AG04449 (cell line): ENCODE measurements around the gene RETREG1.
"Not testable (repeated sequence)": the region's sequence is repeated elsewhere in the genome, so short reads cannot be mapped to it uniquely, and the experiment has no call there.

Experiments
- CTCF ChIA-PET: fragments of 350-600 bp; formaldehyde crosslinking; extraction: SDS; loops from one replicate; lab custom pipeline; 2021; ENCODE audit warnings: antibody characterized with exemption; lab: Yijun Ruan, JAX
- POLR2A ChIA-PET: fragments of 400-600, 350-600 bp; formaldehyde crosslinking; extraction: SDS; loops from one replicate; lab custom pipeline; 2020; ENCODE audit warnings: antibody characterized with exemption, inconsistent platforms; lab: Yijun Ruan, JAX
- DNase-seq: peaks from one replicate; pipeline ENCODE4 v3.0.0-alpha.2; 2010; ENCODE audit warnings: low read depth, low spot score
- H3K4me3 ChIP-seq: 2 replicates; pipeline ENCODE4 v1.5.1; 2011; ENCODE audit warnings: low read depth, mild to moderate bottlenecking, control low read depth, low read length
- TF ChIP-seq, protein P1 (sequence below): IDR thresholded peaks from one replicate; pipeline ENCODE4 v1.5.1; 2011; ENCODE audit warnings: mild to moderate bottlenecking, moderate library complexity, low read length, control low read depth, inconsistent platforms; ENCODE audit not compliant: insufficient read depth; ENCODE audit errors: missing control alignments

Gene RETREG1

DNA sequence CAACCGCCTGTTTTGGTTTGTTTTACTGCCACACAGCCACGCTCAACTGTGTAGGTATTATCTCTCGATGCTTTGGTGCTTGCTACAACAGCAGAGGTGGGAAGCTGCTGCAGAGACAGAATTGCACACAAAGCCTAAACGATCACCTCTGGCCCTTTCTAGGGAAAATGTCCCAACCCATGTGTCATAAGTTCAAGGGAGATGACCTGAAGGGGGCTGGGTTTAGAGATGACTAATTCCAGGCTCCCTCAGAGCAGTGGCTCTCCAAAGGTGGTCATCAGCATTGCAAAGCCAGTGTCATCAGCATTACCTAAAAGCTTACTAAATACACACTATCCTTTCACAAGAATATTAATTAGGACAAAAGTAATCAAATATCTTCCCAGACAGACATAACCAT is 162.1 kb downstream of the RETREG1 start:
- POLR2A ChIA-PET, result no interaction called here
- CTCF ChIA-PET, result interaction anchor here (0.6 to 8.0 kb wide), 7 partner anchors 10 to 298 kb away, joined by 3 to 119 read pairs (median 12); no protein-coding TSS in a partner anchor
- TF ChIP-seq, protein P1, sequence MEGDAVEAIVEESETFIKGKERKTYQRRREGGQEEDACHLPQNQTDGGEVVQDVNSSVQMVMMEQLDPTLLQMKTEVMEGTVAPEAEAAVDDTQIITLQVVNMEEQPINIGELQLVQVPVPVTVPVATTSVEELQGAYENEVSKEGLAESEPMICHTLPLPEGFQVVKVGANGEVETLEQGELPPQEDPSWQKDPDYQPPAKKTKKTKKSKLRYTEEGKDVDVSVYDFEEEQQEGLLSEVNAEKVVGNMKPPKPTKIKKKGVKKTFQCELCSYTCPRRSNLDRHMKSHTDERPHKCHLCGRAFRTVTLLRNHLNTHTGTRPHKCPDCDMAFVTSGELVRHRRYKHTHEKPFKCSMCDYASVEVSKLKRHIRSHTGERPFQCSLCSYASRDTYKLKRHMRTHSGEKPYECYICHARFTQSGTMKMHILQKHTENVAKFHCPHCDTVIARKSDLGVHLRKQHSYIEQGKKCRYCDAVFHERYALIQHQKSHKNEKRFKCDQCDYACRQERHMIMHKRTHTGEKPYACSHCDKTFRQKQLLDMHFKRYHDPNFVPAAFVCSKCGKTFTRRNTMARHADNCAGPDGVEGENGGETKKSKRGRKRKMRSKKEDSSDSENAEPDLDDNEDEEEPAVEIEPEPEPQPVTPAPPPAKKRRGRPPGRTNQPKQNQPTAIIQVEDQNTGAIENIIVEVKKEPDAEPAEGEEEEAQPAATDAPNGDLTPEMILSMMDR, result no peak
- H3K4me3 ChIP-seq, result no peak overlapping the region
- DNase-seq, result no peak

- TF ChIP-seq, protein P1, result no peak
- no peak for DNase-seq
- POLR2A ChIA-PET, result no interaction called here
- H3K4me3 ChIP-seq, result no peak overlapping the region
- CTCF ChIA-PET, result interaction anchor here (0.7 to 8.0 kb wide), 4 partner anchors 9 to 293 kb away, joined by 3 to 119 read pairs (median 52); no protein-coding TSS in a partner anchor
Observed at GRCh38 chr5:16453609-16454008, 163.2 kb downstream of the RETREG1 start.

DNA sequence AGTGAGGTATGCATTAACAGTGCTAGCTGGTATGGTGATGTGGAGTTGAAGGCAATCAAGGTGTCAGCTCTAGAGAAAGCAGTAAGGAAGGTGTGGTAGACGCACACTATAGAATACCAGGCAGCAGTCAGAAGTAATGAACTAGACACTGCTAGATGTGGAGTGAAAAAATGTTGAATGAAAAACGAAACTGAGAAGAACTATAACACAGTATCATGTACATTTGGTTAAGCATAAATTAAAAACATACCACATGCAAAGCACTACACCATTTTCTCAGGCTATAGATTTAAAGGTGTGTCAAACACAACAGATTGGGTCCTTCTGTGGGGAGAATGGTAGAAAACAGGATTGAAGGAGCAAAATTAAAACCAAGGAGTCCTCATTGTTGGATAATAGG is 166.6 kb downstream of the RETREG1 start:
- DNase-seq, result no peak
- TF ChIP-seq, protein P1, result no peak
- no peak overlapping the region for H3K4me3 ChIP-seq
- POLR2A ChIA-PET, result no interaction called here
- CTCF ChIA-PET, result no interaction called here

GRCh38 chr5:16446993-16447392 is 169.8 kb downstream of the RETREG1 start:
- TF ChIP-seq, protein P1, result no peak
- no peak for DNase-seq
- ChIA-PET POLR2A (interaction anchor here (1.4 kb wide), 1 partner anchor 9 kb away, joined by 6 read pairs; no protein-coding TSS in a partner anchor), CTCF (interaction anchor here (0.6 to 9.6 kb wide), 3 partner anchors 9 to 286 kb away, joined by 3 to 100 read pairs (median 6); no protein-coding TSS in a partner anchor)
- H3K4me3 ChIP-seq, result no peak overlapping the region

DNA sequence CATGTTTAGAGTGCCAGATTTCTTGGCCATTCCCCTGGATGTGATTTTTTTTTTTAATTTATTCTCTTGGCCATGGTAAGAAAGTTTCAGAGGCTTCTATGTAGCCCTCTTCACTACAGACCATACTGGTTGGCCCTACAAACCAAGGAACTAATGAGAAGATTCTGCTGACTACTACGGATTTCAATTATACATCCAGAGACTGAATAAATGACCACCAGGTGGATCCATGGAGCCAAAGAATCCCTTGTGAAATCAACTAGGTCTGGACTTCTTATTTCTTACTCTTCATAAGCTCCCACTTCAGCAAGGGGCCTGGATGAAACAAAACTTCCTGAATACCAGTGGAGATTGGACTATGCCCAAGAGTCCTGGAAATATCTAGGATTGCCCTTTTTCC is 178.8 kb downstream of the RETREG1 start:
- DNase-seq, result no peak
- ChIA-PET POLR2A (interaction anchor here (0.6 kb wide), 1 partner anchor 336 kb away, joined by 3 read pairs; no protein-coding TSS in a partner anchor), CTCF (interaction anchor here (0.6 to 2.4 kb wide), 4 partner anchors 9 to 113 kb away, joined by 3 to 19 read pairs (median 5); no protein-coding TSS in a partner anchor)
- TF ChIP-seq, protein P1, result no peak
- no peak overlapping the region for H3K4me3 ChIP-seq

DNA sequence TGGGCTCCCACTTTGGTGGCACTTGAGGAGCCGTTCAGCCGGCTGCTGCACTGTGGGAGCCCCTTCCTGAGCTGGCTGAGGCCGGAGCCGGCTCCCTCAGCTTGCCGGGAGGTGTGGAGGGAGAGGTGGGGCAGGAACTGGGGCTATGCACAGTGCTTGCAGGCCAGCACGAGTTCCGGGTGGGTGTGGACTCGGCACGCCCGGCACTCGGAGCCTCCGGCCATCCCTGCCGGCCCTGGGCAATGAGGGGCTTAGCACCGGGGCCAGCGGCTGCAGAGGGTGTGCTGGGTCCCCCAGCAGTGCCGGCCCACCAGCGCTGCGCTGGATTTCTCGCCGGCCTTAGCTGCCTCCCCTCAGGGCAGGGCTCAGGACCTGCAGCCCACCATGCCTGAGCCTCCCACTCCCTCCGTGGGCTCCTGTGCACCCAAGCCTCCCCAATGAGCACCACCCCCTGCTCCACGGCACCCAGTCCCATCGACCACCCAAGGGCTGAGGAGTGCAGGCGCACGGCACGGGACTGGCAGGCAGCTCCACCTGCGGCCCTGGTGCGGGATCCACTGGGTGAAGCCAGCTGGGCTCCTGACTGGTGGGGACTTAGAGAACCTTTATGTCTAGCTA is 180.6 kb downstream of the RETREG1 start:
- DNase-seq, POLR2A ChIA-PET, H3K4me3 ChIP-seq: not testable (repeated sequence)
- CTCF ChIA-PET, result interaction anchor here (2.2 kb wide), 1 partner anchor 8 kb away, joined by 7 read pairs; no protein-coding TSS in a partner anchor
